ENCODE data around the gene GALNT15.

The GALNT15 gene

GRCh38 chr3:16252988-16253387 is 78.5 kb downstream of the GALNT15 start:
- DNase-seq (ENCODE audit: low spot score) (no peak), ATAC-seq (ENCODE audit: low read depth) (no peak)
- H3K27ac ChIP-seq (ENCODE audit: poor library complexity, severe bottlenecking), result no peak overlapping the region

GRCh38 chr3:16253601-16254000 is 79.1 kb downstream of the GALNT15 start:
- Histone ChIP-seq H3K9me3 (ENCODE audit: severe bottlenecking) (no peaks in the 10 kb centered on the region), H3K27me3 (ENCODE audit: insufficient read depth, poor library complexity, severe bottlenecking) (no peaks in the 10 kb centered on the region), H3K27ac (ENCODE audit: poor library complexity, severe bottlenecking) (no peak overlapping the region), H3K36me3 (ENCODE audit: low read depth) (peaks cover 1% of the 10 kb centered on the region; the same call in 1 of the 2 replicates), H3K4me3 (ENCODE audit: severe bottlenecking) (no peak overlapping the region), H3K4me1 (ENCODE audit: insufficient read depth, poor library complexity, severe bottlenecking) (no peaks in the 10 kb centered on the region)
- DNase-seq (ENCODE audit: low spot score), result no peak
- ATAC-seq (ENCODE audit: low read depth), result no peak
- TF ChIP-seq, protein P1, sequence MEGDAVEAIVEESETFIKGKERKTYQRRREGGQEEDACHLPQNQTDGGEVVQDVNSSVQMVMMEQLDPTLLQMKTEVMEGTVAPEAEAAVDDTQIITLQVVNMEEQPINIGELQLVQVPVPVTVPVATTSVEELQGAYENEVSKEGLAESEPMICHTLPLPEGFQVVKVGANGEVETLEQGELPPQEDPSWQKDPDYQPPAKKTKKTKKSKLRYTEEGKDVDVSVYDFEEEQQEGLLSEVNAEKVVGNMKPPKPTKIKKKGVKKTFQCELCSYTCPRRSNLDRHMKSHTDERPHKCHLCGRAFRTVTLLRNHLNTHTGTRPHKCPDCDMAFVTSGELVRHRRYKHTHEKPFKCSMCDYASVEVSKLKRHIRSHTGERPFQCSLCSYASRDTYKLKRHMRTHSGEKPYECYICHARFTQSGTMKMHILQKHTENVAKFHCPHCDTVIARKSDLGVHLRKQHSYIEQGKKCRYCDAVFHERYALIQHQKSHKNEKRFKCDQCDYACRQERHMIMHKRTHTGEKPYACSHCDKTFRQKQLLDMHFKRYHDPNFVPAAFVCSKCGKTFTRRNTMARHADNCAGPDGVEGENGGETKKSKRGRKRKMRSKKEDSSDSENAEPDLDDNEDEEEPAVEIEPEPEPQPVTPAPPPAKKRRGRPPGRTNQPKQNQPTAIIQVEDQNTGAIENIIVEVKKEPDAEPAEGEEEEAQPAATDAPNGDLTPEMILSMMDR (IDR thresholded peaks at IDR 0.05; ENCODE audit: poor library complexity, severe bottlenecking), result no peak

More at GRCh38 chr3:16252988-16253387, 78.5 kb downstream of the GALNT15 start:
- no peaks in the 10 kb centered on the region for H3K4me1 ChIP-seq (ENCODE audit: insufficient read depth, poor library complexity, severe bottlenecking)
- TF ChIP-seq, protein P1 (IDR thresholded peaks at IDR 0.05; ENCODE audit: poor library complexity, severe bottlenecking), result no peak
- no peaks in the 10 kb centered on the region for H3K27me3 ChIP-seq (ENCODE audit: insufficient read depth, poor library complexity, severe bottlenecking)
- H3K9me3 ChIP-seq (ENCODE audit: severe bottlenecking), result no peaks in the 10 kb centered on the region
- no peak overlapping the region for H3K4me3 ChIP-seq (ENCODE audit: severe bottlenecking)
- no peaks in the 10 kb centered on the region for H3K36me3 ChIP-seq (ENCODE audit: low read depth)

- Histone ChIP-seq H3K9me3 (ENCODE audit: severe bottlenecking) (no peaks in the 10 kb centered on the region), H3K36me3 (ENCODE audit: low read depth) (peaks cover 14% of the 10 kb centered on the region), H3K4me1 (ENCODE audit: insufficient read depth, poor library complexity, severe bottlenecking) (no peaks in the 10 kb centered on the region), H3K4me3 (ENCODE audit: severe bottlenecking) (no peak overlapping the region), H3K27ac (ENCODE audit: poor library complexity, severe bottlenecking) (no peak overlapping the region), H3K27me3 (ENCODE audit: insufficient read depth, poor library complexity, severe bottlenecking) (no peaks in the 10 kb centered on the region)
- ATAC-seq (ENCODE audit: low read depth) (no peak), DNase-seq (ENCODE audit: low spot score) (no peak)
- TF ChIP-seq, protein P1 (IDR thresholded peaks at IDR 0.05; ENCODE audit: poor library complexity, severe bottlenecking), result no peak
Observed at GRCh38 chr3:16254916-16255315, 80.4 kb downstream of the GALNT15 start.

GRCh38 chr3:16255326-16255725 is 80.8 kb downstream of the GALNT15 start:
- TF ChIP-seq, protein P1 (IDR thresholded peaks at IDR 0.05; ENCODE audit: poor library complexity, severe bottlenecking), result no peak
- H3K4me1 ChIP-seq (ENCODE audit: insufficient read depth, poor library complexity, severe bottlenecking), result no peaks in the 10 kb centered on the region
- H3K9me3 ChIP-seq (ENCODE audit: severe bottlenecking), result no peaks in the 10 kb centered on the region
- ATAC-seq (ENCODE audit: low read depth) (no peak), DNase-seq (ENCODE audit: low spot score) (no peak)
- H3K27ac ChIP-seq (ENCODE audit: poor library complexity, severe bottlenecking), result no peak overlapping the region
- H3K27me3 ChIP-seq (ENCODE audit: insufficient read depth, poor library complexity, severe bottlenecking), result no peaks in the 10 kb centered on the region
- peaks cover 19% of the 10 kb centered on the region for H3K36me3 ChIP-seq (ENCODE audit: low read depth)
- H3K4me3 ChIP-seq (ENCODE audit: severe bottlenecking), result no peak overlapping the region

- TF ChIP-seq, protein P1 (IDR thresholded peaks at IDR 0.05; ENCODE audit: poor library complexity, severe bottlenecking), result no peak
- Histone ChIP-seq H3K4me1 (ENCODE audit: insufficient read depth, poor library complexity, severe bottlenecking) (no peaks in the 10 kb centered on the region), H3K36me3 (ENCODE audit: low read depth) (peaks cover 23% of the 10 kb centered on the region), H3K27ac (ENCODE audit: poor library complexity, severe bottlenecking) (no peak overlapping the region), H3K27me3 (ENCODE audit: insufficient read depth, poor library complexity, severe bottlenecking) (no peaks in the 10 kb centered on the region), H3K9me3 (ENCODE audit: severe bottlenecking) (no peaks in the 10 kb centered on the region), H3K4me3 (ENCODE audit: severe bottlenecking) (no peak overlapping the region)
- ATAC-seq (ENCODE audit: low read depth), result no peak
- DNase-seq (ENCODE audit: low spot score), result no peak
Observed at GRCh38 chr3:16255726-16256125, 81.2 kb downstream of the GALNT15 start.

Measured in RWPE2 (cell line).